Nucleus accumbens (tissue), 56 donors: ENCODE measurements around the gene SLC17A6.

Source experiments
- DNase-seq, 56 donors: peaks; one replicate each; lab custom pipeline; 2025; lab: John Stamatoyannopoulos, UW

The SLC17A6 gene

DNA sequence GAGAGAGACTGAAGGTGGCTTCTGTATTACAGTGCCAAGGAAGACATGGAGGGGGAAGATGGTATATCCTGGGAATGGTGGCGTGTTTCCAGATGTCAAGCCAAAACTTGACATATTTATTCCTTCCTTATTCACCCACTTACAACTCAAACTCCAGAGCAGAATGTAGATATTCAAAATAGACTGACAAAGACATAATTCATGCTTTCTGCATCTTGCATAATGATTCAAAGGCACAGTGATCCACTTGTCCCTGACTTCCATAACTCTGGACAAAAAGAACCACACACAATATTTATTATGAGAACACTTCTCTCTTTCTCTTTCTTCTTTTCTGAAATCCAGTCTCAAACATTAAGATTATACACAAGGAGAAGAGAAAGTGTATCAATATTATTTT lies 48.9 kb downstream of the SLC17A6 start:
- no peak for DNase-seq

DNA sequence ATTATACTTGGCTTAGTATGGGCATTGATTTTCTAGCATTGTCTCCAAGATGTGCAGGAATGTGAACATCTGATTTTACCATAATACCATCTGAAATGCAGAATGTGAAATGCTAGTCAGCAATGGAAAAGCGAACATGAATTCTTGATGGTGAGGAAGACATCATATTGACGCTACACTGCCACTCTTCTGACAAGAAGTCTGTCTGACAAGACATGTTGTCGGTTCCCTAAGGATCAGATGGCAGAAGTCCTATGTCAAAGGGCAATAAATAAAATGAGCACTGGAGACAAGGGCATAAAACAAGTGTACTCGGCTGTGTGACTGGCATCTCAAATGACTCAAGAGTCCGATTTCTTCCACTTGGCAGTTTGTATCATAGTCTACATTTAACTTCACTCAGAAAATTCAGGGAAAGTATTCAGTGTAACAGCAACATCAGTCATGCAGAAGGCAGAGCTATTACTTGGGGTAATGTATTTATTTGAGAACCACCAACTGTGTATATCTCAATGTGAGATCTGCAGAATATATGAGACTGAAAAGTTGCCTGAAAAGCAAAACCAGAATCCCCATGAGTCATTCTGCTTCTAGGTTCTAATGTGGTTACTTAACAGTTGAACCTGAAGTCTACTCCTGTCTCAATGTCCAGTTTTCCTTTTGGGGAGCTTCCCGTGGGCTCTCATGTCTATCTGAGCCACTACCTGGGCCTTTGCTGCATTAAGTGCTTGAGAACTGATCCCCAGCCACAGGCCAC lies 51.5 kb downstream of the SLC17A6 start:
- no peak for DNase-seq

DNA sequence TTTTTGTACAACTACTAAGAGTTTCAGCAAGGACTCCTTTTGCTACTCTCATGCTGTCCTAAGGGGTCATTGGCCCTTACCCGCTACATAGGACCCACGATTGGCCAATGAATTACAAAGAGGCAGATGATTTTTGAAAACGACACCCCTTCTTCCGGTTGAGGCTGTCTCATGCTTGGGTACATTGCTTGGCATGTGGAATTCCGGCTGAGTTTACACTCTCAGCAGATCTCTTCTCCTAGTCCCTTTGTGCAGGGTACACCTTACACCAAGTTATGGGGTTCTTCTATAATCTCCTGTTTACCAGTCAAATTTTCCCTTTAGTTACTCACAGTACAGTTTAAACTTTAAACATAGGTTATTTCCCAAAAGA lies 52.1 kb downstream of the SLC17A6 start:
- no peak for DNase-seq

DNA sequence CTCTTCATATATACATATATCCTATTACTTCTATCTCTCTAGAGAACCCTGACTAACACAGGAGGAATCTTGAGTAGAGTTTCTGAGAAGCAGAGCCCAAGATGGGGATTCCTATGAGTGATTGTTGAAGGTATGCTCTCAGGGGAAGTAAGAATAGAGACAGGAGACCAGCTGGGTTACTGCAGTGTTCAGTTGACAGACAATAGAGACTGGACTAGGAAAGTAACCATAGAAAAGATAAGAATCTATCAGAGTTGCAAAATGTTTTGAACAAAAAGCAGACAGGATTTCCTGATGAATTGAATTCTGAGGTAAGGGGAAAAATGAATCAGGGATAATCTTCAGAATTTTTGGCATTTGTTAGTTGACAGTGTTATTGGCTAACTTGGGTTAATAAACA lies 54.4 kb downstream of the SLC17A6 start:
- no peak for DNase-seq

DNA sequence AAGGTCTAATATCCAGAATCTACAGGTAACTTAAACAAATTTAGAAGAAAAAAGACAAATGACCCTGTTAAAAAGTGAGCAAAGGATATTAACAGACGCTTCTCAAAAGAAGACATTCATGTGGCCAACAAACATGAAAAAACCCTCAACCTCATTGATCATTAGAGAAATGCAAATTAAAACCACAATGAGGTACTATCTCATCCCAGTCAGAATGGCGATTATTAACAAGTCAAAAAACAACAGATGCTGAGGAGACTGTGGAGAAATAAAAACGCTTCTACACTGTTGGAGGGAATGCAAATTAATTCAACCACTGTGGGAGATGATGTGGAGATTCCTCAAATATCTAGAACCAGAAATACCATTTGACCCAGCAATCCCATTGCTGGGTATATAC lies 67.2 kb downstream of the SLC17A6 start:
- no peak for DNase-seq

DNA sequence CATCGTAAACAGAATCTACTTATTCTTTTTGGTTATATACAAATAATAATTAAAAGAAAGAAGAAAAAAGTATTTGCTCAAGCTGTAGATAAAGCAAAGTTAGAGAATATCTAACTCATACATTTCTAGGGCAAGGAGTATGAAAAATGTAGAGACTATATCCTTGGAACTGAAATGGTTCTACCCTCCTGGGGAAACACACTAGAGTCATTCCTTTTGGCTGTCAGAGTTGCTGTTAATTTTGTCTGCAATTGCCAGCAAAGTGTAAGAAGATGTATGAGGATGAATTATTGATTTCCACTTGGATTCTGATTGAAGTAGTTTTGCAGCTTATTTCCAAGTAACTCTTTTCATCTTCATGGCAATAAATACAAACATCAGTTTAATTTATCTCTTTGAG lies 69.1 kb downstream of the SLC17A6 start:
- no peak for DNase-seq

DNA sequence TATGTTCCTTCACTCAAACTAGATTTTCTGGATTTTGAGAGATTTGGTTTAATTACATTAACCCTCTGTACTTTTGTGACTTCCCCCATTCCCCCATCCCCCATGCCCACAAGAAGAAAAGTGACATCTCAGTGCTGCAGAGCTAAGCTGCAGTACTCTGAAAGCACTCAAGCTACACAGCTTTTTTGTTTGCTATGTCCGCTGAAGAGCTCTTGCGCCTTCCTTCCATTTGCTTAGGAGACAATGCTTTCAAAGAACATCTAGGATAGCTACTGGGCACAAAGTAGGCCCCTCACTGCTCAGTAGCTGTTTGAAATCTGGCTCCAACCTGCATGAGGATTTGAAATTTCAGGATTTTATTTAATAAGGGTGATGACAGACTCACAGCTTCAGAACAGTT lies 69.7 kb downstream of the SLC17A6 start:
- DNase-seq, result no peak

DNA sequence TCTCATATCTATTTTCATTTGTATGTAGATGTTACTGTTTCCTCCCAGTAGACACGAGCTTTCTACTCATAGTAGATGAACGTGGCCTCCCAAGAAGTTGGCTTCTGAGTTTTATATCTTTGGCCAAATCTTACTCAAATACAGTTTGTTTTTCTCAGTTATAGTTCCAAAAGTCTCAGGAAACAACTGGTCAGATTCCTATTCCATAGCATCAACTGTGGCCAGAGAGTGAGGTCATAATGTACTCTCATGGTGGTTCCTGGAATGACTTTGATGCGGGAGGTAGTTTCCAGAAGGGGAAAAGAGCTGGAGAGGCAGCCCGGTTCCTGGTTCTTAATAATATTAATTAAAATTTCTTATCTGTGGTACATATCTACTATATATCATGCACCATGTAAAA lies 77.3 kb downstream of the SLC17A6 start:
- DNase-seq, result no peak

DNA sequence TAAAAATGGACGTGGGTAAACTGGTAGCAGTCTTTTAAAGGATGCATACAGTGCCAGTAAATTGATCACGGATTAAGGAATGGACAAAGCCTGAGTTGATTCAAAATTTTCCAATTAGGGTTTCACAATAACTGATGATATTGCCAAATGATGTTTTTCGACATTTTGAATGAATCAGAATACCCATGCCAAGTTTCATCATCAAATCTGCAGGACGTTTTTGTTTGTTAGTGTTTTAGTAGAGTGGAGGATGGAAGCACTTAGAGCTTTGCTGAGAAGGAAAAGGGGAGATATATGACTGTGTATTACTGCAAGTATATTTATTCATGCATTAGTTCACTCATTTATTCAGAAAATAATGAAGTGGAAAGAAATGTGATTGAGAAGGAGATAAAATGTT lies 78.3 kb downstream of the SLC17A6 start:
- DNase-seq, result no peak

DNA sequence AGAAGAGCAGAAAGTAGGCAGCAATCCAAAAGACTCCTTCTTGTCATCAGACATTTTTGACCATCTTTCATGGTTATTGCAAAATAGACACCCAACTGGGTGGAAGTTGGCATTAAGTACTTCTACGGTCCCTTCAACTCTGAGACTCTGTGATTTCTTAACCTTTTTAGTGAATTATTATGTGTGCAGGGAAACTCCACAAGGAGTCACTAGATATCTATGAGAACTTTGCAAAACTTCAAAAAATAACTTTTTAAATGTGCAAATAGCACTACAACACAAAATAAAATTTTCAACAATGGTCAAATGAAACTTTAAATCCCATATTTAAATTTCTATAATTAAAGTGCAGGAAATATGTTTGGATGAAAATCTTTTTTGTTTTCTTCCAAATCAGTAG lies 88.7 kb downstream of the SLC17A6 start:
- DNase-seq, result no peak
